GM12892 (cell line): Measurements from ENCODE around the gene BRAT1.

Experiments
- POLR2A ChIP-seq: IDR thresholded peaks from 2 replicates; pipeline ENCODE4 v1.6.1; 2011; ENCODE audit warnings: low read depth, low read length, control low read depth
- POLR2AphosphoS5 ChIP-seq: IDR thresholded peaks from 2 replicates; pipeline ENCODE4 v1.6.1; 2011; ENCODE audit warnings: low read depth, low read length, control low read depth

GRCh38 chr7:2566890-2567678 is 11.8 kb upstream of the BRAT1 start:
- no peak for TF ChIP-seq POLR2AphosphoS5
- TF ChIP-seq POLR2A = no peak
